ENCODE results near the gene C3.
"Not testable (repeated sequence)": the region's sequence is repeated elsewhere in the genome, so short reads cannot be mapped to it uniquely, and the experiment has no call there.

Gene C3

GRCh38 chr19:6713773-6714692 is 6.4 kb downstream of the C3 start:
- Histone ChIP-seq H3K27ac (ENCODE audit: low read depth, low read length) (no peak overlapping the region), H3K4me1 (ENCODE audit: control insufficient read depth in 1 of 2, insufficient read depth in 2 of 2, low read length in 2 of 2) (no peaks in the 10 kb centered on the region), H3K9me3 (ENCODE audit: control insufficient read depth in 1 of 2, low read length in 2 of 2) (no peaks in the 10 kb centered on the region), H3K27me3 (ENCODE audit: control insufficient read depth in 1 of 2, insufficient read depth in 2 of 2, low read length in 2 of 2) (no peaks in the 10 kb centered on the region), H3K36me3 (ENCODE audit: control insufficient read depth in 1 of 2, insufficient read depth in 2 of 2, low read length in 2 of 2) (no peaks in the 10 kb centered on the region), H3K9ac (ENCODE audit: low read depth in 1 of 2, low read length in 2 of 2) (no peak overlapping the region), H3K4me3 (ENCODE audit: low read depth in 1 of 2, low read length in 2 of 2) (no peak overlapping the region)

GRCh38 chr19:6712692-6713670 is 7.5 kb downstream of the C3 start:
- no peak overlapping the region for H3K4me3 ChIP-seq (ENCODE audit: low read depth in 1 of 2, low read length in 2 of 2)
- H3K9me3 ChIP-seq (ENCODE audit: control insufficient read depth in 1 of 2, low read length in 2 of 2): no peaks in the 10 kb centered on the region
- H3K27ac ChIP-seq (ENCODE audit: low read depth, low read length): no peak overlapping the region
- no peaks in the 10 kb centered on the region for H3K36me3 ChIP-seq (ENCODE audit: control insufficient read depth in 1 of 2, insufficient read depth in 2 of 2, low read length in 2 of 2)
- no peaks in the 10 kb centered on the region for H3K4me1 ChIP-seq (ENCODE audit: control insufficient read depth in 1 of 2, insufficient read depth in 2 of 2, low read length in 2 of 2)
- no peak overlapping the region for H3K9ac ChIP-seq (ENCODE audit: low read depth in 1 of 2, low read length in 2 of 2)
- H3K27me3 ChIP-seq (ENCODE audit: control insufficient read depth in 1 of 2, insufficient read depth in 2 of 2, low read length in 2 of 2): no peaks in the 10 kb centered on the region

DNA sequence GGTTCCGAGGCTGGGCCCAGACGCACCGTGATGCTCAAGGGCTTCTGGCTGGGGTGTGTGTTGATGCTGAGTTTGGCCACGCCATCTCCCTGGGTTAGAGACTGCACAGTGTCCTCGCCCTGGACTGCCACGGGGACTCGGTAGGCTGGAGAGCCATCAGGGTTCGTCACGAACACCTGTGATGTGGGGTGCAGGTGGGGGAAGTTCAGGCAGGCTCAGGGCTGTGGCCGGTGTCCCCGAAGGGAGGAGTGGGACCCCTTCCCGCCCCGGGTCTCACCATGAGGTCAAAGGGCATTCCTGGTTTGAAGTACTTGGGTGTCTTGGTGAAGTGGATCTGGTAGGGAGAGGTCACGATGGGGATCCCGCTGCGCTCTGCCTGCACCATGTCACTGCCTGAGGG is 8.2 kb downstream of the C3 start:
- no peaks in the 10 kb centered on the region for H3K9me3 ChIP-seq (ENCODE audit: control insufficient read depth in 1 of 2, low read length in 2 of 2)

DNA sequence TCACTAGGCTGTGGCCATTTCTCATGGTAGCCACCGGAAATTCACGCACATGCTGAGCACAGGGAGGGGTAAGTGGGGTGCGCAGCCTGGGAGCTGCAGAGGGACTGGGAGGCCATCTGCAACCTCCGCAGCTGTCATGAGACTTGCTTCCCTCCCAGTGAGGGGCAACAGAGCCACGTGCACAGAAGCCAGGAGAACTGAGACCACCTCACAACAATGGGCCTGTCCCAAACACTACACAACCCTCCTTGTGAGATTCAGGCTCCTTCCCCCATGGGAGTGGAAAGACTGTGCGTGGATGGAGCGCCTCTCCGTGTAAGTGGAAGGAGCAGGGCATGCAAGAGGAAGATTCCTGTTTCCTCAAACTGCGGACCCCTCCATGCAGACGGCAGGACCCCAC is 8.8 kb downstream of the C3 start:
- Histone ChIP-seq H3K4me3 (ENCODE audit: low read depth in 1 of 2, low read length in 2 of 2) (no peak overlapping the region), H3K27me3 (ENCODE audit: control insufficient read depth in 1 of 2, insufficient read depth in 2 of 2, low read length in 2 of 2) (no peaks in the 10 kb centered on the region), H3K9ac (ENCODE audit: low read depth in 1 of 2, low read length in 2 of 2) (no peak overlapping the region), H3K4me1 (ENCODE audit: control insufficient read depth in 1 of 2, insufficient read depth in 2 of 2, low read length in 2 of 2) (no peaks in the 10 kb centered on the region), H3K36me3 (ENCODE audit: control insufficient read depth in 1 of 2, insufficient read depth in 2 of 2, low read length in 2 of 2) (no peaks in the 10 kb centered on the region), H3K9me3 (ENCODE audit: control insufficient read depth in 1 of 2, low read length in 2 of 2) (no peaks in the 10 kb centered on the region), H3K27ac (ENCODE audit: low read depth, low read length) (no peak overlapping the region)

More for the DNA sequence above, 8.2 kb downstream of the C3 start:
- Histone ChIP-seq H3K27me3 (ENCODE audit: control insufficient read depth in 1 of 2, insufficient read depth in 2 of 2, low read length in 2 of 2) (no peaks in the 10 kb centered on the region), H3K27ac (ENCODE audit: low read depth, low read length) (no peak overlapping the region), H3K9ac (ENCODE audit: low read depth in 1 of 2, low read length in 2 of 2) (no peak overlapping the region), H3K36me3 (ENCODE audit: control insufficient read depth in 1 of 2, insufficient read depth in 2 of 2, low read length in 2 of 2) (no peaks in the 10 kb centered on the region), H3K4me3 (ENCODE audit: low read depth in 1 of 2, low read length in 2 of 2) (no peak overlapping the region), H3K4me1 (ENCODE audit: control insufficient read depth in 1 of 2, insufficient read depth in 2 of 2, low read length in 2 of 2) (no peaks in the 10 kb centered on the region)

- Histone ChIP-seq H3K9me3 (ENCODE audit: control insufficient read depth in 1 of 2, low read length in 2 of 2) (no peaks in the 10 kb centered on the region), H3K4me3 (ENCODE audit: low read depth in 1 of 2, low read length in 2 of 2) (no peak overlapping the region), H3K9ac (ENCODE audit: low read depth in 1 of 2, low read length in 2 of 2) (no peak overlapping the region), H3K27ac (ENCODE audit: low read depth, low read length) (no peak overlapping the region), H3K4me1 (ENCODE audit: control insufficient read depth in 1 of 2, insufficient read depth in 2 of 2, low read length in 2 of 2) (no peaks in the 10 kb centered on the region), H3K27me3 (ENCODE audit: control insufficient read depth in 1 of 2, insufficient read depth in 2 of 2, low read length in 2 of 2) (no peaks in the 10 kb centered on the region), H3K36me3 (ENCODE audit: control insufficient read depth in 1 of 2, insufficient read depth in 2 of 2, low read length in 2 of 2) (no peaks in the 10 kb centered on the region)
Measured at GRCh38 chr19:6711078-6711361, 9.4 kb downstream of the C3 start.

GRCh38 chr19:6710273-6711077 is 10.0 kb downstream of the C3 start:
- Histone ChIP-seq H3K4me1 (ENCODE audit: control insufficient read depth in 1 of 2, insufficient read depth in 2 of 2, low read length in 2 of 2) (no peaks in the 10 kb centered on the region), H3K4me3 (ENCODE audit: low read depth in 1 of 2, low read length in 2 of 2) (no peak overlapping the region), H3K36me3 (ENCODE audit: control insufficient read depth in 1 of 2, insufficient read depth in 2 of 2, low read length in 2 of 2) (no peaks in the 10 kb centered on the region), H3K27me3 (ENCODE audit: control insufficient read depth in 1 of 2, insufficient read depth in 2 of 2, low read length in 2 of 2) (no peaks in the 10 kb centered on the region), H3K27ac (ENCODE audit: low read depth, low read length) (no peak overlapping the region), H3K9ac (ENCODE audit: low read depth in 1 of 2, low read length in 2 of 2) (no peak overlapping the region), H3K9me3 (ENCODE audit: control insufficient read depth in 1 of 2, low read length in 2 of 2) (no peaks in the 10 kb centered on the region)

GRCh38 chr19:6709549-6709948 is 10.9 kb downstream of the C3 start:
- Histone ChIP-seq H3K4me1 (ENCODE audit: control insufficient read depth in 1 of 2, insufficient read depth in 2 of 2, low read length in 2 of 2) (no peaks in the 10 kb centered on the region), H3K27me3 (ENCODE audit: control insufficient read depth in 1 of 2, insufficient read depth in 2 of 2, low read length in 2 of 2) (no peaks in the 10 kb centered on the region), H3K9ac (ENCODE audit: low read depth in 1 of 2, low read length in 2 of 2) (no peak overlapping the region), H3K36me3 (ENCODE audit: control insufficient read depth in 1 of 2, insufficient read depth in 2 of 2, low read length in 2 of 2) (no peaks in the 10 kb centered on the region), H3K4me3 (ENCODE audit: low read depth in 1 of 2, low read length in 2 of 2) (no peak overlapping the region), H3K27ac (ENCODE audit: low read depth, low read length) (no peak overlapping the region), H3K9me3 (ENCODE audit: control insufficient read depth in 1 of 2, low read length in 2 of 2) (no peaks in the 10 kb centered on the region)

- not testable (repeated sequence) for H3K4me1 ChIP-seq (ENCODE audit: control insufficient read depth in 1 of 2, insufficient read depth in 2 of 2, low read length in 2 of 2); H3K9me3 ChIP-seq (ENCODE audit: control insufficient read depth in 1 of 2, low read length in 2 of 2); H3K36me3 ChIP-seq (ENCODE audit: control insufficient read depth in 1 of 2, insufficient read depth in 2 of 2, low read length in 2 of 2); H3K27me3 ChIP-seq (ENCODE audit: control insufficient read depth in 1 of 2, insufficient read depth in 2 of 2, low read length in 2 of 2); H3K9ac ChIP-seq (ENCODE audit: low read depth in 1 of 2, low read length in 2 of 2); H3K27ac ChIP-seq (ENCODE audit: low read depth, low read length); H3K4me3 ChIP-seq (ENCODE audit: low read depth in 1 of 2, low read length in 2 of 2)
Measured at GRCh38 chr19:6708913-6709312, 11.5 kb downstream of the C3 start.

DNA sequence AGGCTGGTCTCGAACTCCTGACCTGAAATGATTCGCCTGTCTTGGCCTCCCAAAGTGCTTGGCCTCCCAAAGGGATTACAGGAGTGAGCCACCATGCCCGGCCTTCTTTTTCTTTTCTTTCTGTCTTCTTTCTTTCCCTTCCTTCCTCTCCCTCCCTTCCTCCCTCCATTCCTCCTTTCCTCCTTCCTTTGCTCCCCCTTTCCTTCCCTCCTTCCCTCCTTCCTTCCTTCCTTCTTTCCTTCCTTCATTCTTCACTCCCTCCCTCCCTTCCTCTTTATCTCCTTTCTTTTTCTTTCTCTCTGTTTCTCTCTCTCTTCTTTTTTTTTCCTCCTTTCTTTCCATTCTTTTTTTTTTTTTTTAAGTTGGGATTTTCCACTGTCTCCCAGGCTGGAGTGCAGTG is 12.1 kb downstream of the C3 start:
- H3K36me3 ChIP-seq (ENCODE audit: control insufficient read depth in 1 of 2, insufficient read depth in 2 of 2, low read length in 2 of 2): no peaks in the 10 kb centered on the region
- H3K27me3 ChIP-seq (ENCODE audit: control insufficient read depth in 1 of 2, insufficient read depth in 2 of 2, low read length in 2 of 2): no peaks in the 10 kb centered on the region
- no peaks in the 10 kb centered on the region for H3K9me3 ChIP-seq (ENCODE audit: control insufficient read depth in 1 of 2, low read length in 2 of 2)
- no peak overlapping the region for H3K27ac ChIP-seq (ENCODE audit: low read depth, low read length)
- H3K4me3 ChIP-seq (ENCODE audit: low read depth in 1 of 2, low read length in 2 of 2): no peak overlapping the region
- no peaks in the 10 kb centered on the region for H3K4me1 ChIP-seq (ENCODE audit: control insufficient read depth in 1 of 2, insufficient read depth in 2 of 2, low read length in 2 of 2)
- H3K9ac ChIP-seq (ENCODE audit: low read depth in 1 of 2, low read length in 2 of 2): no peak overlapping the region

DNA sequence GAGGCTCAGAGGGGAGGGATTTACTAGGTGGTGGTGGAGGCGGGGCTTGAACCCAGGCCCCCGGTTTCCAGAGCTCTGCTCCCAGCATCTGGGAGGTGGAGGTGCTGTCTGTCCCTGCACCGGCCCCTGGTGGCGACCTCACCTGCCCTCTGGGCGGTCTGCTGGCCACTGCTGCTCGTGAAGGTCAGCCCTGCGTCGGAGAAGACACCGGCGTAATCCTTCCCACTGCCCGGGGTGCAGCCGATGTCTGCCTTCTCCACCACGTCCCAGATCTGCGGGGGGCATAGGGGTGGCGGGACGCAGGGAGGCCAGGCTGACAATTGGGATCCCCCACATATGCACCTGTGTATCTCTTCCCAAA is 12.8 kb downstream of the C3 start:
- H3K27ac ChIP-seq (ENCODE audit: low read depth, low read length): no peak overlapping the region
- no peak overlapping the region for H3K4me3 ChIP-seq (ENCODE audit: low read depth in 1 of 2, low read length in 2 of 2)
- no peaks in the 10 kb centered on the region for H3K9me3 ChIP-seq (ENCODE audit: control insufficient read depth in 1 of 2, low read length in 2 of 2)
- no peaks in the 10 kb centered on the region for H3K4me1 ChIP-seq (ENCODE audit: control insufficient read depth in 1 of 2, insufficient read depth in 2 of 2, low read length in 2 of 2)
- no peaks in the 10 kb centered on the region for H3K27me3 ChIP-seq (ENCODE audit: control insufficient read depth in 1 of 2, insufficient read depth in 2 of 2, low read length in 2 of 2)
- H3K9ac ChIP-seq (ENCODE audit: low read depth in 1 of 2, low read length in 2 of 2): no peak overlapping the region
- no peaks in the 10 kb centered on the region for H3K36me3 ChIP-seq (ENCODE audit: control insufficient read depth in 1 of 2, insufficient read depth in 2 of 2, low read length in 2 of 2)

All from duodenal mucosa (tissue), 2 donors.